SK-N-SH (cell line): Measurements from ENCODE around the gene HIPK2. TPM values are rescaled to one million over a fixed set of nuclear protein-coding genes. Genes with fewer than 3 reads are reported as not detected.

Source experiments
- CTCF ChIA-PET: fragments of 300-600, 350-600 bp; formaldehyde crosslinking; extraction: SDS; loops from one replicate; lab custom pipeline; 2021; lab: Yijun Ruan, JAX
- POLR2A ChIA-PET: fragments of 350-600 bp; sonication (Branson Sonifier 250); formaldehyde crosslinking; extraction: SDS; loops from one replicate; lab custom pipeline; 2020; ENCODE audit warnings: antibody characterized with exemption, inconsistent platforms; lab: Yijun Ruan, JAX
- DNase-seq: peaks from one replicate; pipeline ENCODE4 v3.0.0; 2012
- H2AFZ ChIP-seq: fragments of 200-600 bp; sonication (generic); 2 replicates; pipeline ENCODE4 v1.8.1; 2016; ENCODE audit warnings: antibody characterized with exemption, mild to moderate bottlenecking, low read depth
- H3F3A ChIP-seq: fragments of 200-600 bp; sonication (generic); replicated peaks from 2 replicates; pipeline ENCODE3; 2016; ENCODE audit warnings: antibody characterized with exemption, mild to moderate bottlenecking; ENCODE audit not compliant: insufficient read depth
- H3K27ac ChIP-seq, 2 experiments: fragments of 200-500 bp in 1 of 2; fragments of 200-600 bp in 1 of 2; sonication (Bioruptor generic) in 1 of 2; sonication (generic), shearing (Covaris generic) in 1 of 2; 2 replicates each; pipeline versions ENCODE4 v1.5.1 to v1.6.1; 2014 to 2016; ENCODE audit warnings: low read depth in 2 of 2, inconsistent platforms in 1 of 2, low read length in 1 of 2, mild to moderate bottlenecking in 1 of 2, mixed read lengths in 1 of 2
- H3K27me3 ChIP-seq: fragments of 200-600 bp; sonication (generic), shearing (Covaris generic); 2 replicates; pipeline ENCODE4 v1.6.1; 2016; ENCODE audit warnings: mixed run types; ENCODE audit not compliant: insufficient read depth
- H3K36me3 ChIP-seq, 2 experiments: fragments of 200-500 bp in 1 of 2; fragments of 200-600 bp in 1 of 2; sonication (Bioruptor generic) in 1 of 2; sonication (generic) in 1 of 2; replicated peaks in 1 of 2; 2 replicates each; pipeline versions ENCODE3 to v1.5.1; 2014 to 2016; ENCODE audit warnings: low read length in 1 of 2, mild to moderate bottlenecking in 1 of 2; ENCODE audit not compliant: insufficient read depth in 2 of 2, control insufficient read depth in 1 of 2
- H3K4me1 ChIP-seq, 2 experiments: fragments of 200-500 bp in 1 of 2; fragments of 200-600 bp in 1 of 2; sonication (Bioruptor generic) in 1 of 2; sonication (generic), shearing (Covaris generic) in 1 of 2; 2 replicates each; pipeline versions ENCODE4 v1.5.1 to v1.6.1; 2014 to 2016; ENCODE audit warnings: low read depth in 1 of 2, low read length in 1 of 2, mixed run types in 1 of 2; ENCODE audit not compliant: insufficient read depth in 2 of 2, control insufficient read depth in 1 of 2
- H3K4me2 ChIP-seq: fragments of 200-600 bp; sonication (generic), shearing (Covaris generic); 2 replicates; pipeline ENCODE4 v1.6.1; 2017; ENCODE audit warnings: mixed run types
- H3K4me3 ChIP-seq, 2 experiments: fragments of 200-500 bp in 1 of 2; fragments of 200-600 bp in 1 of 2; sonication (Bioruptor generic) in 1 of 2; sonication (generic), shearing (Covaris generic) in 1 of 2; 2 replicates each; pipeline versions ENCODE4 v1.5.1 to v1.8.1; 2014 to 2016; ENCODE audit warnings: low read depth in 2 of 2, inconsistent platforms in 1 of 2, low read length in 1 of 2, mild to moderate bottlenecking in 1 of 2, mixed read lengths in 1 of 2, moderate library complexity in 1 of 2
- H3K79me2 ChIP-seq: fragments of 200-600 bp; sonication (generic); 2 replicates; pipeline ENCODE4 v1.8.1; 2017; ENCODE audit warnings: mild to moderate bottlenecking; ENCODE audit not compliant: insufficient read depth
- H3K9ac ChIP-seq: fragments of 200-600 bp; sonication (generic); 2 replicates; pipeline ENCODE4 v1.6.1; 2017; ENCODE audit warnings: mixed run types
- H3K9me2 ChIP-seq: fragments of 200-600 bp; sonication (generic); 2 replicates; pipeline ENCODE4 v1.6.1; 2017; ENCODE audit warnings: mixed run types
- H3K9me3 ChIP-seq: fragments of 200-600 bp; sonication (generic); 2 replicates; pipeline ENCODE4 v1.6.1; 2017; ENCODE audit warnings: mixed run types, mild to moderate bottlenecking, moderate library complexity
- H4K20me1 ChIP-seq: fragments of 200-600 bp; sonication (generic); 2 replicates; pipeline ENCODE4 v1.6.1; 2017; ENCODE audit warnings: mild to moderate bottlenecking, mixed run types; ENCODE audit not compliant: insufficient read depth
- EP300 ChIP-seq, 2 experiments: IDR thresholded peaks; 2 replicates each; pipeline versions ENCODE4 v1.4.0 to v1.6.1; 2012; ENCODE audit warnings: borderline replicate concordance in 1 of 2, low read depth in 1 of 2, low read length in 1 of 2
- EZH2phosphoT487 ChIP-seq: fragments of 200-600 bp; sonication (generic); IDR thresholded peaks from 2 replicates; pipeline ENCODE4 v1.6.1; 2017; ENCODE audit warnings: low read depth, mixed run types, mild to moderate bottlenecking, antibody characterized with exemption, moderate library complexity, borderline replicate concordance
- MXI1 ChIP-seq: IDR thresholded peaks from 2 replicates; pipeline ENCODE4 v1.6.1; 2012; ENCODE audit warnings: mild to moderate bottlenecking, low read depth, low read length, improper control_type of control experiment
- RAD21 ChIP-seq: IDR thresholded peaks from 2 replicates; pipeline ENCODE4 v1.6.1; 2012; ENCODE audit warnings: mild to moderate bottlenecking, low read length
- RCOR1 ChIP-seq: fragments of 150-350 bp; IDR thresholded peaks from 2 replicates; pipeline ENCODE4 v1.6.1; 2017; ENCODE audit warnings: antibody characterized with exemption, low read length
- SMC3 ChIP-seq: IDR thresholded peaks from 2 replicates; pipeline ENCODE4 v1.6.1; 2012; ENCODE audit warnings: low read depth, low read length, improper control_type of control experiment
- WGBS: methylation state at CpG from one replicate; pipeline ENCODE4 v1.1.6; 2017; ENCODE audit warnings: low lambda C conversion rate; 5-methylcytosine and 5-hydroxymethylcytosine counted together
- polyA plus RNA-seq, 3 experiments: library from polyadenylated mRNA; depleted of rRNA; stranded (reverse); fragments of >200 nt; gene quantifications; 2 replicates each; pipeline ENCODE4 v1.2.3, GENCODE V29; 2012
- TF ChIP-seq, protein P1 (sequence below): fragments of 200-600 bp; sonication (generic); IDR thresholded peaks from 2 replicates; pipeline ENCODE4 v1.6.1; 2017; ENCODE audit warnings: antibody characterized with exemption, mild to moderate bottlenecking, moderate library complexity

Gene HIPK2
- polyA plus RNA-seq, 1 of the 3 experiments (the other 2 are of a cell fraction), result 14.2 TPM

DNA sequence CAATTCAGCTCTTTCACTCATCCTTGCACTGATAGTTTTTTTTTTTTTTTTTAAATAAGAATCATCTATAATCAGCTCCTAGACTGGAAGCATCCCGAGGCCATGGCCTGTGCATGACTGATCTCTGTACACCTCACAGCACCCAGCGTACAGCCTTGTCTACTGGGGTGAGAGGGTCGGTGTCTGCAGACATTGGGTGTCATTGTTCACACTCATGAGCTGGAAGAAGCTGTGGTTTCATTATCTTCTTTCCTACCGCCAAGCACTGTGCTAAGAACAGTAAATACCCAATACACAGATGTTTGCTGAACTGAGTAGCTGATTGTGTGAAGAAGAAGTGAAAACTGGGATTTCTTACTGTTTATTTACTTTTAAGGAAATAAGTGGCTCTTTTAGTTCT lies 130.7 kb downstream of the HIPK2 start (continued):
- no peak for TF ChIP-seq EZH2phosphoT487

GRCh38 chr7:139646566-139646965 lies 131.2 kb downstream of the HIPK2 start:
- CTCF ChIA-PET, result interaction anchor here (0.6 to 5.3 kb wide), 69 partner anchors 8 to 680 kb away, joined by 3 to 229 read pairs (median 7); partner anchors contain the start of gene HIPK2
- Histone ChIP-seq H3K27me3 (no peaks in the 10 kb centered on the region), H3K27ac (no peak overlapping the region), H3K4me3 (no peak overlapping the region), H3K9ac (no peak overlapping the region), H4K20me1 (peaks cover 59% of the 10 kb centered on the region), H3F3A (no peaks in the 10 kb centered on the region), H3K9me3 (no peaks in the 10 kb centered on the region), H3K79me2 (peaks cover 44% of the 10 kb centered on the region; the same call in 1 of the 2 replicates), H3K36me3 (peaks cover 10 to 15% of the 10 kb centered on the region in 2 experiments), H3K9me2 (no peaks in the 10 kb centered on the region), H2AFZ (no peak overlapping the region), H3K4me2 (no peak overlapping the region), H3K4me1 (peaks cover 0 to 12% of the 10 kb centered on the region in 2 experiments; a peak in 1 of 4 replicates)
- WGBS, result 98% methylated on average over 4 of the region's 4 CpGs
- TF ChIP-seq MXI1 (no peak), EP300 (IDR thresholded peaks at IDR 0.05; ENCODE audit: borderline replicate concordance in 1 of 2, low read depth in 1 of 2, low read length in 1 of 2) (no peak)
- DNase-seq, result no peak
- POLR2A ChIA-PET, result interaction anchor here (1.1 kb wide), 1 partner anchor 345 kb away, joined by 3 read pairs; no protein-coding TSS in a partner anchor

DNA sequence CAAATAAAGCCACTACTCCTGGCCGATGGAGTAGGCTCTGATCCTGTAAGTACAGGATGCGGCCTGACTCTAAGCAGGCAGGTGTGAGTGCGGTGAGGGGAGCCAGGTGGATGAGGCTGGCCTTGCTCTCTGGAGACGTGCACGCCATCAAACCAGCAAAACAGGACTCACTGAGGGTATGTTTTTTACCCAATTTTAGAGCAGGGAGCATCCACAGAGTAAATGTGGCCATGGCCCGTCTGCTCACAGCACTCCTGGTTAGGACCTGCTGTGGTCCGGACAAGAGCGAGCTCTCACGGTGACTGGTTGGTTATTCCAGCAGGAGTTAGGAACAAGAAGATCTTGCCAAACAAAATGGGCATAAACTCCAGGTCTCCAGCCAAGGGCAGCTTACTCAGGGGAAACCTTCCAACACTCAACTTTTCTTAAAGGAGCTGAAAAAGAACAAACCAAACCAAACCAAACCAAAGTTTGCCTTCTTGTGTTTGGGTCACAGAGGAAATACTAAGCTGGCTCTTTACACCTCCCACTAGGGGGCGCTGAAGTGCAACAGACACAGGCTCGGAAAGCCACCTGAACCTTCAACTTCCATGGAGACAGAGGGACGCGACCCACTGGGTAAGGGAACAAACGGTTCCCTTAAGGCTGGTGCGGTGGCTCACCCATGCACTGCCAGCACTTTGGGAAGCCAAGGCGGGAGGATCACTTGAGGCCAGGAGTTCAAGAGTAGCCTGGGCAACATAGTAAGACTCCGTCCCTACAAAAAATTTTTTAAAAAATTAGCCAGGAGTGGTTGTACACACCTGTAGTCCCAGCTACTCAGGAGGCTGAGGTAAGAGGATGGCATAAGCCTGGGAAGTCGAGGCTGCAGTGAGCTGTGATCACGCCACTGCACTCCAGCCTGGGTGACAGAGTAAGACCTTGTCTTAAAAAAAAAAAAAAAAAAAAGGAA lies 131.9 kb downstream of the HIPK2 start:
- no peak overlapping the region for H2AFZ ChIP-seq
- no peaks in the 10 kb centered on the region for H3K27me3 ChIP-seq
- CTCF ChIA-PET, result interaction anchor here (0.6 to 5.3 kb wide), 89 partner anchors 9 to 680 kb away, joined by 3 to 229 read pairs (median 5); partner anchors contain the start of gene HIPK2
- no peak overlapping the region for H3K4me2 ChIP-seq
- H3K4me3 ChIP-seq, result no peak overlapping the region; a peak in 1 of 4 replicates
- 53% methylated on average over 19 of the region's 19 CpGs for WGBS
- H3F3A ChIP-seq, result no peaks in the 10 kb centered on the region
- H3K36me3 ChIP-seq, result peaks cover 10 to 13% of the 10 kb centered on the region in 2 experiments
- no peak overlapping the region for H3K9ac ChIP-seq
- POLR2A ChIA-PET, result interaction anchor here (0.7 kb wide), 2 partner anchors 43 to 373 kb away, joined by 3 read pairs; no protein-coding TSS in a partner anchor
- TF ChIP-seq SMC3 (peak; percentile 98), RAD21 (peak; percentile 100), MXI1 (0 out of 2 replicates have a peak, but pooled peaks have one; percentile 14), EP300 (IDR thresholded peaks at IDR 0.05; ENCODE audit: borderline replicate concordance in 1 of 2, low read depth in 1 of 2, low read length in 1 of 2) (no peak), RCOR1 (0 out of 2 replicates have a peak, but pooled peaks have one; percentile 48)
- TF ChIP-seq, protein P1, sequence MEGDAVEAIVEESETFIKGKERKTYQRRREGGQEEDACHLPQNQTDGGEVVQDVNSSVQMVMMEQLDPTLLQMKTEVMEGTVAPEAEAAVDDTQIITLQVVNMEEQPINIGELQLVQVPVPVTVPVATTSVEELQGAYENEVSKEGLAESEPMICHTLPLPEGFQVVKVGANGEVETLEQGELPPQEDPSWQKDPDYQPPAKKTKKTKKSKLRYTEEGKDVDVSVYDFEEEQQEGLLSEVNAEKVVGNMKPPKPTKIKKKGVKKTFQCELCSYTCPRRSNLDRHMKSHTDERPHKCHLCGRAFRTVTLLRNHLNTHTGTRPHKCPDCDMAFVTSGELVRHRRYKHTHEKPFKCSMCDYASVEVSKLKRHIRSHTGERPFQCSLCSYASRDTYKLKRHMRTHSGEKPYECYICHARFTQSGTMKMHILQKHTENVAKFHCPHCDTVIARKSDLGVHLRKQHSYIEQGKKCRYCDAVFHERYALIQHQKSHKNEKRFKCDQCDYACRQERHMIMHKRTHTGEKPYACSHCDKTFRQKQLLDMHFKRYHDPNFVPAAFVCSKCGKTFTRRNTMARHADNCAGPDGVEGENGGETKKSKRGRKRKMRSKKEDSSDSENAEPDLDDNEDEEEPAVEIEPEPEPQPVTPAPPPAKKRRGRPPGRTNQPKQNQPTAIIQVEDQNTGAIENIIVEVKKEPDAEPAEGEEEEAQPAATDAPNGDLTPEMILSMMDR, result peak; percentile 99
- no peak overlapping the region for H3K27ac ChIP-seq
- no peaks in the 10 kb centered on the region for H3K9me3 ChIP-seq
- no peaks in the 10 kb centered on the region for H3K9me2 ChIP-seq
- peaks cover 59% of the 10 kb centered on the region for H4K20me1 ChIP-seq
- H3K79me2 ChIP-seq, result peaks cover 44% of the 10 kb centered on the region
- peaks cover 0 to 5% of the 10 kb centered on the region in 2 experiments; a peak in 1 of 4 replicates for H3K4me1 ChIP-seq
- peak; percentile 85 for DNase-seq
